HepG2 (cell line): ENCODE results near the gene JAGN1. TPM values are rescaled to one million over a fixed set of nuclear protein-coding genes. Genes with fewer than 3 reads are reported as not detected.

Source experiments
- CC2D1A ChIP-seq: sonication (generic); formaldehyde crosslinking; IDR thresholded peaks from 2 replicates; pipeline ENCODE4 v1.8.1; 2023; ENCODE audit warnings: mild to moderate bottlenecking, missing genetic modification reagents
- CHD4 ChIP-seq: fragments of 200-600 bp; sonication (generic); IDR thresholded peaks from 2 replicates; pipeline ENCODE4 v1.7.0; 2017; ENCODE audit warnings: mild to moderate bottlenecking, low read length, borderline replicate concordance
- HIVEP1 ChIP-seq: sonication (generic); formaldehyde crosslinking; IDR thresholded peaks from 2 replicates; pipeline ENCODE4 v1.4.0; 2020; ENCODE audit warnings: mild to moderate bottlenecking, missing genetic modification reagents
- ISL2 ChIP-seq: sonication (generic); formaldehyde crosslinking; IDR thresholded peaks from 2 replicates; pipeline ENCODE4 v1.5.0; 2020; ENCODE audit warnings: missing genetic modification reagents
- KLF11 ChIP-seq: IDR thresholded peaks from 2 replicates; pipeline ENCODE4 v1.6.1; 2016; ENCODE audit warnings: missing compliant biosample characterization
- KLF12 ChIP-seq: sonication (generic); formaldehyde crosslinking; IDR thresholded peaks from 2 replicates; pipeline ENCODE4 v1.4.0; 2020; ENCODE audit warnings: missing genetic modification reagents, borderline replicate concordance
- NFIB ChIP-seq: sonication (generic); formaldehyde crosslinking; IDR thresholded peaks from 2 replicates; pipeline ENCODE4 v1.9.0; 2021; ENCODE audit warnings: missing genetic modification reagents, mild to moderate bottlenecking, borderline replicate concordance
- NONO ChIP-seq, 2 experiments: fragments of 450-650 bp in 1 of 2; sonication (generic) in 1 of 2; formaldehyde crosslinking in 1 of 2; IDR thresholded peaks in 1 of 2; conservative IDR thresholded peaks in 1 of 2; 2 replicates each; pipeline versions ENCODE4 v1.6.1 to v1.8.0; 2017 to 2022; ENCODE audit warnings: mild to moderate bottlenecking in 1 of 2, missing genetic modification reagents in 1 of 2, moderate library complexity in 1 of 2
- NR2F6 ChIP-seq, 2 experiments: IDR thresholded peaks; 2 replicates each; pipeline ENCODE4 v1.6.1; 2016; ENCODE audit warnings: antibody characterized with exemption in 1 of 2, mild to moderate bottlenecking in 1 of 2
- PAF1 ChIP-seq: IDR thresholded peaks from 2 replicates; pipeline ENCODE4 v1.6.1; 2016; ENCODE audit warnings: missing genetic modification reagents, missing compliant biosample characterization
- POGZ ChIP-seq: sonication (generic); formaldehyde crosslinking; IDR thresholded peaks from 2 replicates; pipeline ENCODE4 v1.4.0; 2020; ENCODE audit warnings: mild to moderate bottlenecking, missing genetic modification reagents
- POLR2A ChIP-seq, 2 experiments: IDR thresholded peaks; 2 replicates each; pipeline ENCODE4 v1.6.1; 2011; ENCODE audit warnings: low read depth in 2 of 2, low read length in 2 of 2, mild to moderate bottlenecking in 1 of 2, moderate library complexity in 1 of 2; ENCODE audit not compliant: insufficient read depth in 1 of 2
- SMC3 ChIP-seq: IDR thresholded peaks from 2 replicates; pipeline ENCODE4 v1.6.1; 2011; ENCODE audit warnings: low read length, improper control_type of control experiment
- SOX6 ChIP-seq, 2 experiments: fragments of 450-650 bp in 1 of 2; sonication (generic) in 1 of 2; formaldehyde crosslinking in 1 of 2; IDR thresholded peaks; 2 replicates each; pipeline versions ENCODE4 v1.4.0 to v1.6.1; 2017 to 2020; ENCODE audit warnings: antibody characterized with exemption in 1 of 2, mild to moderate bottlenecking in 1 of 2, missing genetic modification reagents in 1 of 2
- SPEN ChIP-seq: sonication (generic); formaldehyde crosslinking; IDR thresholded peaks from 2 replicates; pipeline ENCODE4 v1.5.1; 2020; ENCODE audit warnings: low read depth, mild to moderate bottlenecking, missing genetic modification reagents
- ZNF101 ChIP-seq: sonication (generic); formaldehyde crosslinking; IDR thresholded peaks from 2 replicates; pipeline ENCODE4 v1.4.0; 2020; ENCODE audit warnings: mild to moderate bottlenecking, low read depth, missing genetic modification reagents, borderline replicate concordance
- ZNF350 ChIP-seq: sonication (generic); formaldehyde crosslinking; IDR thresholded peaks from 2 replicates; pipeline ENCODE4 v1.4.0; 2020; ENCODE audit warnings: mild to moderate bottlenecking, low read depth, missing genetic modification reagents, borderline replicate concordance
- ZNF580 ChIP-seq: IDR thresholded peaks from 2 replicates; pipeline ENCODE4 v1.6.1; 2016; ENCODE audit warnings: low read depth, borderline replicate concordance
- ZNF629 ChIP-seq: sonication (generic); formaldehyde crosslinking; conservative IDR thresholded peaks from 2 replicates; pipeline ENCODE4 v1.5.0; 2020; ENCODE audit warnings: missing genetic modification reagents
- ZNF646 ChIP-seq: sonication (generic); formaldehyde crosslinking; IDR thresholded peaks from 2 replicates; pipeline ENCODE4 v1.9.0; 2021; ENCODE audit warnings: mild to moderate bottlenecking, missing genetic modification reagents
- polyA plus RNA-seq, 8 experiments: library from polyadenylated mRNA; depleted of rRNA in 3 of 8; stranded (reverse) in 7 of 8; unstranded in 1 of 8; fragments of >200 nt; fragmentation: Illumina TruSeq in 4 of 8; extraction: Trizol in 4 of 8; gene quantifications; 2 replicates each; pipeline versions ENCODE4 v1.2.1 to v1.2.3, GENCODE V29; 2011 to 2016; ENCODE audit warnings: low read depth in 4 of 8, missing spikeins in 1 of 8, mixed read lengths in 1 of 8; ENCODE audit not compliant: insufficient read depth in 1 of 8
- total RNA-seq, 5 experiments: library from RNA; depleted of rRNA; stranded (reverse); fragments of >200 nt; fragmentation: Illumina TruSeq; extraction: Trizol; gene quantifications; 2 replicates each; pipeline ENCODE4 v1.2.3, GENCODE V29; 2016; ENCODE audit warnings: low read depth in 1 of 5

Gene JAGN1
- total and polyA plus RNA-seq, 2 of the 13 experiments (the other 11 are each of a cell fraction or from before 2014, with no cell fraction given) = 49.9 to 50.9 TPM

GRCh38 chr3:9897408-9898372 lies 7.3 kb downstream of the JAGN1 start (continued):
- TF ChIP-seq NONO (IDR thresholded peaks at IDR 0.05) (no peak), NONO (CRISPR knock-in tag; conservative IDR thresholded peaks at IDR 0.05) (no peak; the same call in none of the 2 replicates), KLF11 (CRISPR knock-in tag) (no peak; the same call in 1 of the 2 replicates), ZNF580 (peak; percentile 63; the same call in 1 of the 2 replicates), NR2F6 (IDR thresholded peaks at IDR 0.05) (peak; percentile 34; the same call in 1 of the 2 replicates), NR2F6 (CRISPR knock-in tag; IDR thresholded peaks at IDR 0.05) (0 out of 2 replicates have a peak, but pooled peaks have one; percentile 15), CC2D1A (no peak), SPEN (peak; percentile 45; the same call in 1 of the 2 replicates), CHD4 (peak; percentile 65), ISL2 (CRISPR knock-in tag) (peak; percentile 45; the same call in 1 of the 2 replicates), ZNF101 (peak; percentile 100), ZNF350 (CRISPR knock-in tag) (no peak), NFIB (no peak), SOX6 (IDR thresholded peaks at IDR 0.05) (no peak), SOX6 (CRISPR knock-in tag; IDR thresholded peaks at IDR 0.05) (peak; percentile 68), POGZ (CRISPR knock-in tag) (peak; percentile 66), ZNF629 (CRISPR knock-in tag) (0 out of 2 replicates have a peak, but pooled peaks have one; percentile 16), ZNF646 (CRISPR knock-in tag) (no peak), POLR2A (IDR thresholded peaks at IDR 0.05; ENCODE audit: insufficient read depth in 1 of 2, low read depth in 2 of 2, low read length in 2 of 2) (peak; percentile 66 to 88), HIVEP1 (0 out of 2 replicates have a peak, but pooled peaks have one; percentile 31), SMC3 (no peak; the same call in 1 of the 2 replicates), PAF1 (CRISPR knock-in tag) (0 out of 2 replicates have a peak, but pooled peaks have one; percentile 17), KLF12 (peak; percentile 12; the same call in 1 of the 2 replicates)
